GM12891 (cell line): ENCODE data around the gene FXN.

Source experiments
- PAX5 ChIP-seq: IDR thresholded peaks from 2 replicates; pipeline ENCODE4 v1.6.1; 2011; ENCODE audit warnings: low read length, moderate library complexity, mild to moderate bottlenecking; ENCODE audit not compliant: insufficient read depth, severe bottlenecking
- POLR2A ChIP-seq: IDR thresholded peaks from 2 replicates; pipeline ENCODE4 v1.6.1; 2011; ENCODE audit warnings: low read depth, low read length, control low read depth
- POLR2AphosphoS5 ChIP-seq: IDR thresholded peaks from 2 replicates; pipeline ENCODE4 v1.6.1; 2011; ENCODE audit warnings: low read depth, low read length, control low read depth
- POU2F2 ChIP-seq: IDR thresholded peaks from 2 replicates; pipeline ENCODE4 v1.6.1; 2011; ENCODE audit warnings: low read depth, mild to moderate bottlenecking, control low read depth, low read length, moderate library complexity
- SPI1 ChIP-seq: IDR thresholded peaks from 2 replicates; pipeline ENCODE4 v1.6.1; 2011; ENCODE audit warnings: low read depth, low read length, control low read depth
- TAF1 ChIP-seq: IDR thresholded peaks from 2 replicates; pipeline ENCODE4 v1.6.1; 2011; ENCODE audit warnings: low read depth, low read length, control low read depth

- TF ChIP-seq POLR2AphosphoS5 (no peak), POLR2A (no peak), TAF1 (no peak), SPI1 (no peak), PAX5 (no peak), POU2F2 (no peak)
These were observed 30.1 kb downstream of the FXN start for GRCh38 chr9:69065660-69066059.
